IMR-90 (cell line): ENCODE measurements around the gene NIT1. TPM values are rescaled to one million over a fixed set of nuclear protein-coding genes. Genes with fewer than 3 reads are reported as not detected.

Source experiments
- ATAC-seq: fragments of 200-7000 bp; cut with Tn5 transposase; 2 replicates; pipeline ENCODE4 v1.9.1; 2020; ENCODE audit warnings: low read depth, mild to moderate bottlenecking, moderate library complexity
- BruUV-seq: library from RNA; stranded (reverse); fragments of 400-500 nt; replicated peaks from 2 replicates; lab custom pipeline; 2021; lab: Mats Ljungman, UMichigan
- CTCF ChIA-PET: fragments of 300-600 bp; formaldehyde crosslinking; extraction: SDS; loops from one replicate; lab custom pipeline; 2021; ENCODE audit warnings: antibody characterized with exemption; lab: Yijun Ruan, JAX
- POLR2A ChIA-PET: fragments of 300-600 bp; sonication (Branson Sonifier 250); formaldehyde crosslinking; loops from one replicate; lab custom pipeline; 2022; ENCODE audit warnings: antibody characterized with exemption; ENCODE audit not compliant: unreplicated experiment; lab: Charles Lee
- DNase-seq: peaks from one replicate; pipeline ENCODE4 v3.0.0; 2013
- H2AFZ ChIP-seq: replicated peaks from 2 replicates; pipeline ENCODE3; 2013; ENCODE audit warnings: low read length, mild to moderate bottlenecking; ENCODE audit not compliant: poor library complexity
- H2AK5ac ChIP-seq: 2 replicates; pipeline ENCODE4 v1.6.1; 2013; ENCODE audit warnings: low read depth, low read length, inconsistent platforms
- H2AK9ac ChIP-seq: replicated peaks from 2 replicates; pipeline ENCODE3; 2013; ENCODE audit warnings: mild to moderate bottlenecking, low read depth, low read length, moderate library complexity; ENCODE audit not compliant: poor library complexity
- H2BK120ac ChIP-seq: 2 replicates; pipeline ENCODE4 v1.6.1; 2013; ENCODE audit warnings: low read depth, low read length, inconsistent platforms
- H2BK15ac ChIP-seq: 3 replicates; pipeline ENCODE4 v1.6.1; 2013; ENCODE audit warnings: low read depth, low read length, inconsistent platforms
- H2BK20ac ChIP-seq: 2 replicates; pipeline ENCODE4 v1.6.1; 2013; ENCODE audit warnings: low read depth, mild to moderate bottlenecking, inconsistent platforms, low read length, moderate library complexity
- H2BK5ac ChIP-seq: 2 replicates; pipeline ENCODE4 v1.6.1; 2013; ENCODE audit warnings: mild to moderate bottlenecking, low read depth, low read length, inconsistent platforms; ENCODE audit not compliant: poor library complexity, severe bottlenecking
- H3K14ac ChIP-seq: replicated peaks from 2 replicates; pipeline ENCODE4 v1.6.1; 2013; ENCODE audit warnings: low read depth, low read length, inconsistent platforms
- H3K18ac ChIP-seq: 2 replicates; pipeline ENCODE4 v1.6.1; 2013; ENCODE audit warnings: low read depth, low read length, control low read depth
- H3K23ac ChIP-seq: 2 replicates; pipeline ENCODE4 v1.6.1; 2013; ENCODE audit warnings: low read depth, low read length, inconsistent platforms
- H3K27ac ChIP-seq: 2 replicates; pipeline ENCODE4 v1.5.1; 2013; ENCODE audit warnings: mild to moderate bottlenecking, control low read depth, low read length; ENCODE audit not compliant: insufficient read depth
- H3K27me3 ChIP-seq: 2 replicates; pipeline ENCODE4 v1.6.1; 2013; ENCODE audit warnings: low read length; ENCODE audit not compliant: control insufficient read depth, insufficient read depth
- H3K36me3 ChIP-seq: 2 replicates; pipeline ENCODE4 v1.6.1; 2013; ENCODE audit warnings: low read length, mixed read lengths; ENCODE audit not compliant: control insufficient read depth, insufficient read depth
- H3K4ac ChIP-seq: 2 replicates; pipeline ENCODE4 v1.6.1; 2013; ENCODE audit warnings: low read depth, low read length, inconsistent platforms
- H3K4me1 ChIP-seq: 2 replicates; pipeline ENCODE4 v1.6.1; 2013; ENCODE audit warnings: low read length, mixed read lengths; ENCODE audit not compliant: control insufficient read depth, insufficient read depth
- H3K4me2 ChIP-seq: 2 replicates; pipeline ENCODE4 v1.6.1; 2013; ENCODE audit warnings: low read depth, mild to moderate bottlenecking, control low read depth, low read length, moderate library complexity
- H3K4me3 ChIP-seq: 2 replicates; pipeline ENCODE4 v1.5.1; 2013; ENCODE audit warnings: low read depth, mild to moderate bottlenecking, control low read depth, low read length, moderate library complexity; ENCODE audit not compliant: insufficient read depth
- H3K56ac ChIP-seq: 2 replicates; pipeline ENCODE4 v1.6.1; 2013; ENCODE audit warnings: low read length, inconsistent platforms; ENCODE audit not compliant: insufficient read depth; ENCODE audit errors: extremely low read depth
- H3K79me1 ChIP-seq, 2 experiments: 2 replicates each; pipeline ENCODE4 v1.6.1; 2013; ENCODE audit warnings: low read length in 2 of 2, inconsistent platforms in 1 of 2, low read depth in 1 of 2
- H3K9ac ChIP-seq: 2 replicates; pipeline ENCODE4 v1.6.1; 2013; ENCODE audit warnings: low read depth, low read length, control low read depth
- H3K9me1 ChIP-seq: 2 replicates; pipeline ENCODE4 v1.6.1; 2013; ENCODE audit warnings: low read length, inconsistent platforms; ENCODE audit not compliant: insufficient read depth
- H3K9me3 ChIP-seq: 2 replicates; pipeline ENCODE4 v1.6.1; 2013; ENCODE audit warnings: low read length; ENCODE audit not compliant: control insufficient read depth, insufficient read depth
- H4K20me1 ChIP-seq: 2 replicates; pipeline ENCODE4 v1.6.1; 2013; ENCODE audit warnings: low read length, inconsistent platforms; ENCODE audit not compliant: insufficient read depth
- H4K5ac ChIP-seq: 2 replicates; pipeline ENCODE4 v1.6.1; 2013; ENCODE audit warnings: mild to moderate bottlenecking, low read depth, low read length, control low read depth
- H4K8ac ChIP-seq, 2 experiments: 2 replicates each; pipeline ENCODE4 v1.6.1; 2013; ENCODE audit warnings: low read depth in 2 of 2, low read length in 2 of 2, control low read depth in 1 of 2, inconsistent platforms in 1 of 2
- H4K91ac ChIP-seq: 2 replicates; pipeline ENCODE4 v1.6.1; 2013; ENCODE audit warnings: low read depth, low read length, inconsistent platforms; ENCODE audit not compliant: insufficient read depth
- BHLHE40 ChIP-seq: fragments of 150-350 bp; IDR thresholded peaks from 2 replicates; pipeline ENCODE4 v1.6.1; 2016; ENCODE audit warnings: mild to moderate bottlenecking, low read depth, low read length
- CEBPB ChIP-seq: IDR thresholded peaks from 2 replicates; pipeline ENCODE4 v1.6.1; 2012; ENCODE audit warnings: low read depth, low read length, improper control_type of control experiment
- CHD1 ChIP-seq: IDR thresholded peaks from 2 replicates; pipeline ENCODE4 v1.6.1; 2012; ENCODE audit warnings: low read depth, low read length, improper control_type of control experiment
- FOS ChIP-seq: fragments of 150-350 bp; IDR thresholded peaks from 2 replicates; pipeline ENCODE4 v1.6.1; 2016; ENCODE audit warnings: low read depth, low read length
- MAFK ChIP-seq: IDR thresholded peaks from 2 replicates; pipeline ENCODE4 v1.6.1; 2012; ENCODE audit warnings: low read depth, low read length, improper control_type of control experiment
- MAZ ChIP-seq: IDR thresholded peaks from 2 replicates; pipeline ENCODE4 v1.6.1; 2012; ENCODE audit warnings: low read depth, mild to moderate bottlenecking, low read length, improper control_type of control experiment, moderate library complexity, borderline replicate concordance
- MXI1 ChIP-seq: IDR thresholded peaks from 2 replicates; pipeline ENCODE4 v1.6.1; 2012; ENCODE audit warnings: low read depth, mild to moderate bottlenecking, low read length, moderate library complexity, borderline replicate concordance
- NFE2L2 ChIP-seq: fragments of 150-350 bp; IDR thresholded peaks from 2 replicates; pipeline ENCODE4 v1.6.1; 2016; ENCODE audit warnings: low read depth, mild to moderate bottlenecking, low read length
- POLR2A ChIP-seq: IDR thresholded peaks from 2 replicates; pipeline ENCODE4 v1.6.1; 2012; ENCODE audit warnings: mild to moderate bottlenecking, low read depth, low read length
- RAD21 ChIP-seq: IDR thresholded peaks from 2 replicates; pipeline ENCODE4 v1.6.1; 2012; ENCODE audit warnings: low read length, improper control_type of control experiment
- RCOR1 ChIP-seq: IDR thresholded peaks from 2 replicates; pipeline ENCODE4 v1.6.1; 2012; ENCODE audit warnings: mild to moderate bottlenecking, low read length, improper control_type of control experiment; ENCODE audit not compliant: insufficient replicate concordance
- RFX5 ChIP-seq: IDR thresholded peaks from 2 replicates; pipeline ENCODE4 v1.8.0; 2012; ENCODE audit warnings: low read depth, mild to moderate bottlenecking, low read length, moderate library complexity
- SMC3 ChIP-seq: fragments of 150-350 bp; IDR thresholded peaks from 2 replicates; pipeline ENCODE4 v1.6.1; 2016; ENCODE audit warnings: low read depth, mild to moderate bottlenecking, antibody characterized with exemption, low read length, moderate library complexity
- WGBS, 2 experiments: methylation state at CpG; one replicate each; pipeline versions ENCODE4 v1.1.5 to v1.1.7; 2013; ENCODE audit warnings: missing lambda C conversion rate in 2 of 2; ENCODE audit not compliant: insufficient read length in 1 of 2; ENCODE audit errors: extremely low coverage in 2 of 2; 5-methylcytosine and 5-hydroxymethylcytosine counted together
- dilution Hi-C: fragments of 300-500 bp; cut with HindIII; formaldehyde crosslinking; loops from one replicate; pipeline ENCODE4 v1.14.3; 2018; ENCODE audit warnings: low sequenced_read_pairs; ENCODE audit not compliant: unreplicated experiment
- in situ Hi-C: fragments of 300-500 bp; cut with MboI; formaldehyde crosslinking; loops from 3 replicates; pipeline ENCODE4 v1.14.3; 2019; ENCODE audit warnings: low sequenced_read_pairs, inconsistent platforms, mixed read lengths
- intact Hi-C: fragments of 100-400 bp; cut with micrococcal nuclease; formaldehyde crosslinking; loops from 2 replicates; pipeline ENCODE4 v1.10.0; 2022
- polyA plus RNA-seq, 3 experiments: library from polyadenylated mRNA; depleted of rRNA; stranded (reverse); fragments of >200 nt; gene quantifications; 2 replicates each; pipeline ENCODE4 v1.2.3, GENCODE V29; 2012; ENCODE audit warnings: low replicate concordance in 1 of 3
- total RNA-seq: library from RNA; depleted of rRNA; stranded (reverse); fragments of >200 nt; gene quantifications from 2 replicates; pipeline ENCODE4 v1.2.3, GENCODE V29; 2012
- TF ChIP-seq, protein P1 (sequence below): conservative IDR thresholded peaks from 2 replicates; pipeline ENCODE4 v1.5.1; 2012; ENCODE audit warnings: mild to moderate bottlenecking, low read depth, low read length, improper control_type of control experiment
- TF ChIP-seq, protein P2 (sequence below): fragments of 150-350 bp; IDR thresholded peaks from 2 replicates; pipeline ENCODE4 v1.6.1; 2016; ENCODE audit warnings: low read depth, mild to moderate bottlenecking, low read length, moderate library complexity, borderline replicate concordance
- TF ChIP-seq, protein P3 (sequence below): fragments of 150-350 bp; IDR thresholded peaks from 2 replicates; pipeline ENCODE4 v1.6.1; 2017; ENCODE audit warnings: mild to moderate bottlenecking, antibody characterized with exemption, low read length, low read depth

The NIT1 gene
- total and polyA plus RNA-seq, 2 of the 4 experiments (the other 2 are of a cell fraction), result 22.8 to 33.6 TPM

DNA sequence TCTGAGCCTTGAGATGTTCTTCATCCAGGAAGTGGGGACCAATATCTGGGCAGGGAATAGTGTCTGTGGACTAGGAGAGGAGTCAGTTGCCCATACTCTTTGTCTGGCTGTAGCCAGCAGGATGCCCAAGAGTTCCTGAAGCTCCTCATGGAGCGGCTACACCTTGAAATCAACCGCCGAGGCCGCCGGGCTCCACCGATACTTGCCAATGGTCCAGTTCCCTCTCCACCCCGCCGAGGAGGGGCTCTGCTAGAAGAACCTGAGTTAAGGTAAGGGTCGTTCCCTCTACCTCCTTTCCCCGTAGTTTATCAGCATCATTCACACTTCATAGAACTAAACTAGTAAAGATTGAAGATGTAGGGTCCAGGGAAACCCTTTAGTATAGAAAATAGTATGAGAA is 44.9 kb downstream of the NIT1 start:
- CTCF ChIA-PET, result no interaction called here
- H3K27me3 ChIP-seq, result no peaks in the 10 kb centered on the region
- dilution Hi-C loops (no loop called here), intact Hi-C loops (no loop called here), in situ Hi-C loops (no loop called here)
- no peak overlapping the region for H2BK15ac ChIP-seq
- H3K36me3 ChIP-seq, result peaks cover 30% of the 10 kb centered on the region
- H3K56ac ChIP-seq, result no peak overlapping the region
- peaks cover 9% of the 10 kb centered on the region for H3K4me1 ChIP-seq
- no peak overlapping the region for H2AK9ac ChIP-seq
- H3K27ac ChIP-seq, result no peak overlapping the region
- no peak overlapping the region for H2AFZ ChIP-seq
- H3K18ac ChIP-seq, result no peak overlapping the region
- H2BK5ac ChIP-seq, result no peak overlapping the region
- no peak overlapping the region for H3K4me2 ChIP-seq
- no peaks in the 10 kb centered on the region for H3K9me3 ChIP-seq
- H3K9me1 ChIP-seq, result peaks cover 13% of the 10 kb centered on the region
- H2BK120ac ChIP-seq, result no peak overlapping the region
- H3K9ac ChIP-seq, result no peak overlapping the region
- TF ChIP-seq CHD1, result no peak
- TF ChIP-seq, protein P1, sequence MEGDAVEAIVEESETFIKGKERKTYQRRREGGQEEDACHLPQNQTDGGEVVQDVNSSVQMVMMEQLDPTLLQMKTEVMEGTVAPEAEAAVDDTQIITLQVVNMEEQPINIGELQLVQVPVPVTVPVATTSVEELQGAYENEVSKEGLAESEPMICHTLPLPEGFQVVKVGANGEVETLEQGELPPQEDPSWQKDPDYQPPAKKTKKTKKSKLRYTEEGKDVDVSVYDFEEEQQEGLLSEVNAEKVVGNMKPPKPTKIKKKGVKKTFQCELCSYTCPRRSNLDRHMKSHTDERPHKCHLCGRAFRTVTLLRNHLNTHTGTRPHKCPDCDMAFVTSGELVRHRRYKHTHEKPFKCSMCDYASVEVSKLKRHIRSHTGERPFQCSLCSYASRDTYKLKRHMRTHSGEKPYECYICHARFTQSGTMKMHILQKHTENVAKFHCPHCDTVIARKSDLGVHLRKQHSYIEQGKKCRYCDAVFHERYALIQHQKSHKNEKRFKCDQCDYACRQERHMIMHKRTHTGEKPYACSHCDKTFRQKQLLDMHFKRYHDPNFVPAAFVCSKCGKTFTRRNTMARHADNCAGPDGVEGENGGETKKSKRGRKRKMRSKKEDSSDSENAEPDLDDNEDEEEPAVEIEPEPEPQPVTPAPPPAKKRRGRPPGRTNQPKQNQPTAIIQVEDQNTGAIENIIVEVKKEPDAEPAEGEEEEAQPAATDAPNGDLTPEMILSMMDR, result no peak
- TF ChIP-seq SMC3, result no peak
- no peak for TF ChIP-seq RCOR1
- TF ChIP-seq MAZ, result no peak
- no peak for TF ChIP-seq NFE2L2
- no peak for TF ChIP-seq MAFK
- TF ChIP-seq, protein P2, sequence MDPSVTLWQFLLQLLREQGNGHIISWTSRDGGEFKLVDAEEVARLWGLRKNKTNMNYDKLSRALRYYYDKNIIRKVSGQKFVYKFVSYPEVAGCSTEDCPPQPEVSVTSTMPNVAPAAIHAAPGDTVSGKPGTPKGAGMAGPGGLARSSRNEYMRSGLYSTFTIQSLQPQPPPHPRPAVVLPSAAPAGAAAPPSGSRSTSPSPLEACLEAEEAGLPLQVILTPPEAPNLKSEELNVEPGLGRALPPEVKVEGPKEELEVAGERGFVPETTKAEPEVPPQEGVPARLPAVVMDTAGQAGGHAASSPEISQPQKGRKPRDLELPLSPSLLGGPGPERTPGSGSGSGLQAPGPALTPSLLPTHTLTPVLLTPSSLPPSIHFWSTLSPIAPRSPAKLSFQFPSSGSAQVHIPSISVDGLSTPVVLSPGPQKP, result no peak
- TF ChIP-seq FOS, result no peak
- no peak for TF ChIP-seq RAD21
- TF ChIP-seq RFX5, result no peak
- TF ChIP-seq POLR2A, result no peak
- TF ChIP-seq BHLHE40, result no peak
- TF ChIP-seq, protein P3, sequence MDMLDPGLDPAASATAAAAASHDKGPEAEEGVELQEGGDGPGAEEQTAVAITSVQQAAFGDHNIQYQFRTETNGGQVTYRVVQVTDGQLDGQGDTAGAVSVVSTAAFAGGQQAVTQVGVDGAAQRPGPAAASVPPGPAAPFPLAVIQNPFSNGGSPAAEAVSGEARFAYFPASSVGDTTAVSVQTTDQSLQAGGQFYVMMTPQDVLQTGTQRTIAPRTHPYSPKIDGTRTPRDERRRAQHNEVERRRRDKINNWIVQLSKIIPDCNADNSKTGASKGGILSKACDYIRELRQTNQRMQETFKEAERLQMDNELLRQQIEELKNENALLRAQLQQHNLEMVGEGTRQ, result no peak
- TF ChIP-seq MXI1, result no peak
- TF ChIP-seq CEBPB, result no peak
- H3K4ac ChIP-seq, result no peak overlapping the region
- no peak overlapping the region for H3K23ac ChIP-seq
- no peak overlapping the region for H4K5ac ChIP-seq
- H3K14ac ChIP-seq, result no peak overlapping the region
- no peak for ATAC-seq
- no CpG with 5 or more reads among the region's 10 CpGs for WGBS, 2 experiments
- POLR2A ChIA-PET, result no interaction called here
- H2AK5ac ChIP-seq, result no peak overlapping the region
- no peak for DNase-seq
- H4K91ac ChIP-seq, result no peak overlapping the region
- peaks cover 19 to 38% of the 10 kb centered on the region in 2 experiments for H3K79me1 ChIP-seq
- H3K4me3 ChIP-seq, result no peak overlapping the region
- H4K8ac ChIP-seq, result no peak overlapping the region
- H2BK20ac ChIP-seq, result no peak overlapping the region
- BruUV-seq, result no TSS peak
- no peaks in the 10 kb centered on the region for H4K20me1 ChIP-seq
